Neural cell (in vitro differentiated cells): ENCODE results near the gene PHF2. TPM values are rescaled to one million over a fixed set of nuclear protein-coding genes. Genes with fewer than 3 reads are reported as not detected.

Experiments
- H2AFZ ChIP-seq: fragments of 200-600, 300-800 bp; sonication (generic), shearing (Covaris generic); 2 replicates; pipeline ENCODE4 v1.6.0; 2014; ENCODE audit warnings: low read depth, mild to moderate bottlenecking, antibody characterized with exemption, low read length, moderate library complexity
- H3F3A ChIP-seq: fragments of 200-600 bp; shearing (Covaris generic); 2 replicates; pipeline ENCODE4 v1.6.1; 2016; ENCODE audit warnings: mild to moderate bottlenecking, moderate library complexity, mixed read lengths, antibody characterized with exemption, low read length; ENCODE audit not compliant: insufficient read depth, poor library complexity, severe bottlenecking
- H3K27ac ChIP-seq: fragments of 200-600, 300-800 bp; sonication (generic), shearing (Covaris generic); 2 replicates; pipeline ENCODE4 v1.5.1; 2014; ENCODE audit warnings: mild to moderate bottlenecking, low read length, moderate library complexity
- H3K27me3 ChIP-seq: fragments of 300-800, 200-600 bp; sonication (generic), shearing (Covaris generic); 2 replicates; pipeline ENCODE4 v1.6.0; 2014; ENCODE audit warnings: mild to moderate bottlenecking, low read depth, low read length, moderate library complexity; ENCODE audit not compliant: insufficient read depth
- H3K36me3 ChIP-seq: fragments of 300-800, 200-600 bp; sonication (generic), shearing (Covaris generic); 2 replicates; pipeline ENCODE4 v1.5.1; 2014; ENCODE audit warnings: mild to moderate bottlenecking, antibody characterized with exemption, low read length, moderate library complexity; ENCODE audit not compliant: insufficient read depth
- H3K4me2 ChIP-seq: fragments of 300-800, 200-600 bp; sonication (generic), shearing (Covaris generic); 2 replicates; pipeline ENCODE4 v1.6.0; 2014; ENCODE audit warnings: mild to moderate bottlenecking, low read length
- H3K4me3 ChIP-seq: fragments of 300-800, 200-600 bp; sonication (generic), shearing (Covaris generic); 2 replicates; pipeline ENCODE4 v1.5.1; 2014; ENCODE audit warnings: mild to moderate bottlenecking, low read length, moderate library complexity
- H3K79me2 ChIP-seq: fragments of 200-600 bp; shearing (Covaris generic); replicated peaks from 2 replicates; pipeline ENCODE4 v1.6.0; 2014; ENCODE audit warnings: mild to moderate bottlenecking, low read length, moderate library complexity; ENCODE audit not compliant: insufficient read depth
- H3K9ac ChIP-seq: fragments of 300-800, 200-600 bp; sonication (generic), shearing (Covaris generic); 2 replicates; pipeline ENCODE4 v1.6.1; 2016; ENCODE audit warnings: mild to moderate bottlenecking, low read length, mixed read lengths
- H3K9me2 ChIP-seq: fragments of 200-600 bp; shearing (Covaris generic); 2 replicates; pipeline ENCODE4 v1.6.1; 2016; ENCODE audit warnings: mild to moderate bottlenecking, low read length, mixed read lengths; ENCODE audit not compliant: insufficient read depth
- H3K9me3 ChIP-seq: fragments of 200-600, 300-800 bp; sonication (generic), shearing (Covaris generic); 2 replicates; pipeline ENCODE4 v1.6.1; 2016; ENCODE audit warnings: mild to moderate bottlenecking, mixed run types, low read length, moderate library complexity, mixed read lengths
- H4K20me1 ChIP-seq: fragments of 200-600 bp; shearing (Covaris generic); 2 replicates; pipeline ENCODE4 v1.6.1; 2016; ENCODE audit warnings: mild to moderate bottlenecking, mixed run types; ENCODE audit not compliant: insufficient read depth
- CTCF ChIP-seq: fragments of 450-650 bp; IDR thresholded peaks from 2 replicates; pipeline ENCODE4 v1.5.1; 2014; ENCODE audit warnings: antibody characterized with exemption, mild to moderate bottlenecking, moderate library complexity; ENCODE audit not compliant: poor library complexity, severe bottlenecking
- EP300 ChIP-seq: fragments of 450-650 bp; conservative IDR thresholded peaks from 2 replicates; pipeline ENCODE4 v1.6.1; 2014; ENCODE audit warnings: antibody characterized with exemption, mild to moderate bottlenecking, moderate library complexity; ENCODE audit not compliant: poor library complexity, severe bottlenecking
- EZH2 ChIP-seq: fragments of 200-600, 300-800 bp; shearing (Covaris generic), sonication (generic); IDR thresholded peaks from 2 replicates; pipeline ENCODE4 v1.6.1; 2014; ENCODE audit warnings: antibody characterized with exemption, low read length, borderline replicate concordance, mild to moderate bottlenecking; ENCODE audit not compliant: insufficient read depth, poor library complexity, severe bottlenecking
- MXI1 ChIP-seq: fragments of 450-650 bp; conservative IDR thresholded peaks from 2 replicates; pipeline ENCODE4 v1.6.1; 2014; ENCODE audit warnings: antibody characterized with exemption, mild to moderate bottlenecking; ENCODE audit not compliant: poor library complexity, severe bottlenecking
- POLR2AphosphoS5 ChIP-seq: IDR thresholded peaks from 2 replicates; pipeline ENCODE4 v1.6.1; 2012
- RAD21 ChIP-seq: fragments of 450-650 bp; conservative IDR thresholded peaks from 2 replicates; pipeline ENCODE4 v1.6.1; 2014; ENCODE audit warnings: antibody characterized with exemption, mild to moderate bottlenecking, moderate library complexity
- SMC3 ChIP-seq: fragments of 450-650 bp; conservative IDR thresholded peaks from 2 replicates; pipeline ENCODE4 v1.6.1; 2014; ENCODE audit warnings: antibody characterized with exemption, mild to moderate bottlenecking, moderate library complexity; ENCODE audit not compliant: poor library complexity
- TAF1 ChIP-seq: IDR thresholded peaks from 2 replicates; pipeline ENCODE4 v1.6.1; 2012; ENCODE audit warnings: low read depth
- polyA plus RNA-seq: library from polyadenylated mRNA; depleted of rRNA; stranded (reverse); fragments of >200 nt; gene quantifications from 2 replicates; pipeline ENCODE4 v1.2.3, GENCODE V29; 2014
- TF ChIP-seq, protein P1 (sequence below): IDR thresholded peaks from 2 replicates; pipeline ENCODE4 v1.6.1; 2012; ENCODE audit warnings: borderline replicate concordance

Gene PHF2
- polyA plus RNA-seq, 1 donor from 2014 or later, result 42.4 TPM

DNA sequence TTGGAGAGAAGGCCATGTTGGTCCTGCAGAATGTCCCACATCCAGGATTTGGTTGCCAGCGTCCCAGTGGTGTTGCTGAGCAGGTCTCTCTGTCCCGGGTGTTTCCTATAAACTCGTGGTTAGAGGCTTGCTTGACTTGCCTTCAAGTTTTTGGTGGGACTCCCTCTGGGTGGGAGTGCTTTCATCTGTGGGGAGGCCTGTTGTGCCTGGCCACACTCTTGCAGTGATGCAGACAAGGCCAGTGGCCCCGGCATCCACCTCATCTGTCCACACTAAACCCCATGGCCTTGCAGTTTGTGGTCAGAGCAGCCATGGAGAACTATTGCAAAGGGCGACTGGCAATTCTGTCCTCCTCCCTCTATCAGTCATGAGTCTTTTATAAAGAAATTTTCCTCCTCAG is 71.8 kb downstream of the PHF2 start:
- Histone ChIP-seq H3F3A (no peaks in the 10 kb centered on the region), H3K9ac (no peak overlapping the region), H3K27ac (no peak overlapping the region), H3K79me2 (no peaks in the 10 kb centered on the region), H4K20me1 (no peaks in the 10 kb centered on the region), H3K27me3 (no peaks in the 10 kb centered on the region), H2AFZ (no peak overlapping the region), H3K4me3 (no peak overlapping the region), H3K36me3 (no peaks in the 10 kb centered on the region), H3K9me2 (no peaks in the 10 kb centered on the region), H3K9me3 (no peaks in the 10 kb centered on the region), H3K4me2 (no peak overlapping the region)
- TF ChIP-seq, protein P1, sequence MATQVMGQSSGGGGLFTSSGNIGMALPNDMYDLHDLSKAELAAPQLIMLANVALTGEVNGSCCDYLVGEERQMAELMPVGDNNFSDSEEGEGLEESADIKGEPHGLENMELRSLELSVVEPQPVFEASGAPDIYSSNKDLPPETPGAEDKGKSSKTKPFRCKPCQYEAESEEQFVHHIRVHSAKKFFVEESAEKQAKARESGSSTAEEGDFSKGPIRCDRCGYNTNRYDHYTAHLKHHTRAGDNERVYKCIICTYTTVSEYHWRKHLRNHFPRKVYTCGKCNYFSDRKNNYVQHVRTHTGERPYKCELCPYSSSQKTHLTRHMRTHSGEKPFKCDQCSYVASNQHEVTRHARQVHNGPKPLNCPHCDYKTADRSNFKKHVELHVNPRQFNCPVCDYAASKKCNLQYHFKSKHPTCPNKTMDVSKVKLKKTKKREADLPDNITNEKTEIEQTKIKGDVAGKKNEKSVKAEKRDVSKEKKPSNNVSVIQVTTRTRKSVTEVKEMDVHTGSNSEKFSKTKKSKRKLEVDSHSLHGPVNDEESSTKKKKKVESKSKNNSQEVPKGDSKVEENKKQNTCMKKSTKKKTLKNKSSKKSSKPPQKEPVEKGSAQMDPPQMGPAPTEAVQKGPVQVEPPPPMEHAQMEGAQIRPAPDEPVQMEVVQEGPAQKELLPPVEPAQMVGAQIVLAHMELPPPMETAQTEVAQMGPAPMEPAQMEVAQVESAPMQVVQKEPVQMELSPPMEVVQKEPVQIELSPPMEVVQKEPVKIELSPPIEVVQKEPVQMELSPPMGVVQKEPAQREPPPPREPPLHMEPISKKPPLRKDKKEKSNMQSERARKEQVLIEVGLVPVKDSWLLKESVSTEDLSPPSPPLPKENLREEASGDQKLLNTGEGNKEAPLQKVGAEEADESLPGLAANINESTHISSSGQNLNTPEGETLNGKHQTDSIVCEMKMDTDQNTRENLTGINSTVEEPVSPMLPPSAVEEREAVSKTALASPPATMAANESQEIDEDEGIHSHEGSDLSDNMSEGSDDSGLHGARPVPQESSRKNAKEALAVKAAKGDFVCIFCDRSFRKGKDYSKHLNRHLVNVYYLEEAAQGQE, result no peak
- TF ChIP-seq CTCF (no peak), EP300 (no peak), EZH2 (no peak), TAF1 (no peak), MXI1 (no peak), RAD21 (no peak), SMC3 (no peak), POLR2AphosphoS5 (no peak)

DNA sequence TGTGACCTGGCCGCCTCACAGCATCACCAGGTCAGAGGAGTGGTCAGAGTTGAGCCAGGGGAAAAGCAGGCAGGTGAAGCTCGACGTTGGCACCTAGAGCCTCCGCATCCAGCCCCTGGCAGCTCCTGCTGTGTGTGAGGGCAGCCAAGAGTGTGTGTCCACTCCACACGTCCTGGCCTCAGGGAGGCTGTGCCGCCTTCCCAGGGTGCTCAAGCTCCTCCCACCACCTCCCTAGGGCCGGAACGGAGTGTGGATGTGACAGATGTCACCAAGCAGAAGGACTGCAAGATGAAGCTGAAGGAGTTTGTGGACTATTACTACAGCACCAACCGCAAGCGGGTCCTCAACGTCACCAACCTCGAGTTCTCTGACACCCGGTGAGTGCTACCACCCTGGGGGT is 72.5 kb downstream of the PHF2 start:
- TF ChIP-seq CTCF (no peak), MXI1 (no peak), EZH2 (no peak), POLR2AphosphoS5 (no peak), TAF1 (no peak), SMC3 (no peak), EP300 (no peak), RAD21 (no peak)
- TF ChIP-seq, protein P1, result no peak
- Histone ChIP-seq H3K36me3 (no peaks in the 10 kb centered on the region), H3K27ac (no peak overlapping the region), H3K27me3 (no peaks in the 10 kb centered on the region), H3K9me2 (no peaks in the 10 kb centered on the region), H3K9ac (no peak overlapping the region), H3F3A (no peaks in the 10 kb centered on the region), H3K79me2 (no peaks in the 10 kb centered on the region), H3K4me3 (no peak overlapping the region), H4K20me1 (no peaks in the 10 kb centered on the region), H3K9me3 (no peaks in the 10 kb centered on the region), H2AFZ (no peak overlapping the region), H3K4me2 (no peak overlapping the region)
